HCEC 1CT (cell line): ENCODE data around the gene AAGAB.
"Not testable (repeated sequence)": the region's sequence is repeated elsewhere in the genome, so short reads cannot be mapped to it uniquely, and the experiment has no call there.

Source experiments
- DNase-seq: peaks from one replicate; pipeline ENCODE4 v3.0.0-alpha.2; 2017

AAGAB gene

DNA sequence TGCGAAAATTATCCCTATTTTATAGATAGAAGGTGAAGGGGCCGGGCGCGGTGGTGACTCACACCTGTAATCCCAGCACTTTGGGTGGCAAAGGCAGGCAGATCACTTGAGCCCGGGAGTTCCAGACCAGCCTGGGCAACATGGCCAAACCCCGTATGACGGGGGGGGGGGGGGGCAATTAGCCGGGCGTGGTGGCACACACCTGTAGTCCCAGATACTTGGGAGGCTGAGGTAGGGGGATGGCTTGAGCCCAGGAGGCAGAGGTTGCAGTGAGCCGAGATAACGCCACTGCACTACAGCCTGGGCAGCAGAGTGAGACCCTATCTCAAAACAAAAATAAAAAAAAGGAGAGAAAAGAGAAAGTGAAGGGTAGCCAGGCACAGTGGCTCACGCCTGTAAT, 1.4 kb downstream of the AAGAB start:
- DNase-seq, result no peak

- no peak for DNase-seq
Measured at GRCh38 chr15:67251318-67251717, 3.1 kb downstream of the AAGAB start.

DNA sequence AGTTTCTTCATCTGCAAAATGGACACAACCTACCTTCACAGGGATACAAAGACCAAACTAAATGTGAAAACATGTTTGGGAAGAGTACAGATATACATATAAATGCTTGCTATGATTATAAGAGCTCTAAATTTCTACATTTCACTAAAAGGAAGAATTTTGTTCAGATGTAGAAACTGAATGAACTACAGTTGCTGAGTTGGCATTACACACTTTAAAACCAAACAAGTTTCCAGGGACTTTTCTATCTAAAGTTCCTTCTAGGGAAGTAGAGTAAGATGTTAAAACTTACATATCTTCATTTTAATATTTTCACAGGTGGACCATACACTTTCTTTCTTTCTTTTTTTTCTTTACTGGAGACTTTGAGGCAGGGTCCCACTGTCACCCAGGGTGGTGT, 4.6 kb downstream of the AAGAB start:
- no peak for DNase-seq

GRCh38 chr15:67248011-67248505, 6.4 kb downstream of the AAGAB start:
- peak; percentile 41 for DNase-seq

- DNase-seq, result not testable (repeated sequence)
Measured at GRCh38 chr15:67246606-67247005, 7.9 kb downstream of the AAGAB start.

DNA sequence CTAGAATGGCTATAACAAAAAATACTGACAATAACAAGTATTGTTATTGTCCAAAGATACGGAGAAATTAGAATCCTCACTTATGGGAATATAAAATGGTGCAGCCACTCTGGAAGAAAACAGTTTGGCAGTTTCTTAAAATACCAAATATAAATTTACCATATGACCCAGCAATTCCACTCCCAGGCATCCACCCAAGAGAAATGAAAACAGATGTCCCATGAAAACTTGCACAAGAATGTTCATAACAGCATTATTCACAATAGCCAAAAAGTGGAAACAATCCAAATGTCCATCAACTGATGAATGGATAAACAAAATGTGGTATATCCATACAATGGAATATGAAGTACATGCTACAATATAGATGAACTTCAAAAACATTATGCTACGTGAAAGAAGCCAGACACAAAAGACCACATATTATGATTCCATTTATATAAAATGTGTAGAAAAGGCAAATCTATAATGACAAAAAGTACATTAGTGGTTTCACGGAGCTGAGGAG, 9.4 kb downstream of the AAGAB start:
- DNase-seq, result peak; percentile 52

GRCh38 chr15:67242708-67243111, 11.8 kb downstream of the AAGAB start:
- DNase-seq, result no peak

DNA sequence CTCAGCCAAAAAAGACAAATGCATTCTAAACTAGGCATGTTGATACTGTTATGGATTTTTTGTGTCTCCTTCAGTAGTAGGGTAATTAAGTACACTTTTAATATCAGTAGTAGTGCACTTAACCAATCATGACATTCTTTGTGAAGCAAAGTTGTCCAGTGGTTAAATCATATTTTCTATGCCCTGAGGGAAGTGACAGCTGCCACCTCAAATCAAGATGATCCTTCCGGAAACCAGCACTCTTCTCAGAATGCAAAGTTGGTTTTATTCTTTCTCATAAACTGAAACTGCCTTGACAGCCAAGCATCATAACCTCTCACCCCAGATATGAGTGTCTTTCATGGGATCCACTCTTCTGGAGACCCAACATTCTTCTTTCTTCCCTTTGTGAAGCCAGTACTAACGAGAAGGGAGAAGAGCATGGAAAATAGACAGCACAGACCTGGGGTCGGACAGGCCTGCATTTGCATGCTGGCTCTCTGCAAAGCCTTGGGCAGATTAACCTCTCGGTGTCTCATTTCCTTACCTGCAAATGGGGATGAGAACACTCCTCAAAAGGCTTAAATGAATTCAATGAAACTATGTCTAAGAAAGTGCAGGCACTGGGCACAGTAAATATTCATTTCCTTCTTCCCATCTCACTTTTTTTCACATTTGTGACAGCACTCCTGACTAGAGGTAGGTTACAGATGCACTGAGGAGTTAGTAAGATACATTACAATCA, 13.2 kb downstream of the AAGAB start:
- no peak for DNase-seq

GRCh38 chr15:67240235-67241131, 14.0 kb downstream of the AAGAB start:
- no peak for DNase-seq

DNA sequence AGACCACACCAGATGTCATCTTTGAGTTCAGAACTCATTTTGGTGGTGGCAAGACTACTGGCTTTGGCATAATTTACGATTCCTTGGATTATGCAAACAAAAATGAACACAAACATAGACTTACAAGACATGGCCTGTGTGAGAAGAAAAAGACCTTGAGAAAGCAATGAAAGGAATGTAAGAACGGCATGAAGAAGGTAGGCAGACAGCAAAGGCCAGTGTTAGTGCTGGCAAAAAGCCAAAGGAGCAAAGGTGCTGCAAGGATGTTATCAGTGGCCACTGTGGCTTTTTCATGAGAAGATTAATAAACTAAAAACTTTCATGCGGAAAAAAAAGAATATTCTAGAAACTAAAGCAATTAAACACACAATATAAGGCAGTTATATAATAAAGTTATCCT, 21.9 kb downstream of the AAGAB start:
- DNase-seq, result no peak

DNA sequence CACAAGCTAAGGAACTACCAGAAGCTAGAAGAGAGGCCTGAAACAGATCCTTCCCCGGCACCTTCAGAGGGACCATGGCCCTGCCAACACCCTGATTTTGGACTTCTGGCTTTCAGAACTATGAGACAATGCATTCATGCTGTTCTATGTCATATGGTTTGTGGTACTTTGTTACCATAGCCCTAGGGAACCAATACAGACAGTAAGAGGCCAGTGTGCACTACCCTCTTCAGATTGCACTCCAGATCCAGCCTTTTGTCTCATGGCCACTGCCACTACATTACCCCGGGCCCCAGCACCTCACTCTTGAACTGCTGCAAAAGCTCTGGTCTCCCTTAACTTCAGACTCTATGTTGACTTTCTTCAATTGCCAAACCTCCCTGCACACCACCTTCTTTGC, 24.0 kb downstream of the AAGAB start:
- DNase-seq, result no peak

GRCh38 chr15:67228286-67228685, 26.2 kb downstream of the AAGAB start:
- DNase-seq, result no peak

- no peak for DNase-seq
Measured at GRCh38 chr15:67227846-67228245, 26.6 kb downstream of the AAGAB start.

- DNase-seq, result no peak
Measured at GRCh38 chr15:67227431-67227830, 27.0 kb downstream of the AAGAB start.

DNA sequence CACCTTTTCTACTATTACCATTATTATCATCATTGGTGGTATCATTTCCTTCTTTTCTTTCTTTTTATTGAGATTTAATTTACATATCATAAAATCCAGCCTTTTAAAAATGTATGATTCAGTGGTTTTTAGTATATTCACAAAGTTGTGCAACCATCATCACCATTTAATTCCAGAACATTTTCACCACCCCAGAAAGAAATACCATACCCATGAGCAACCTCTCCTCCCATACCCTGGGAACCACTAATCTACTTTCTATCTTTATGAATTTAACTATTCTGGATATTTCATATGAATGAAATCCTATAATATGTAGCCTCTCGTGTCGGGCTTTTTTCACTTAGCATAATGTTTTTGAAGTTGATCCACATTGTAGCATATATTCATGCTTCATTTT, 29.1 kb downstream of the AAGAB start:
- peak; percentile 81 for DNase-seq

DNA sequence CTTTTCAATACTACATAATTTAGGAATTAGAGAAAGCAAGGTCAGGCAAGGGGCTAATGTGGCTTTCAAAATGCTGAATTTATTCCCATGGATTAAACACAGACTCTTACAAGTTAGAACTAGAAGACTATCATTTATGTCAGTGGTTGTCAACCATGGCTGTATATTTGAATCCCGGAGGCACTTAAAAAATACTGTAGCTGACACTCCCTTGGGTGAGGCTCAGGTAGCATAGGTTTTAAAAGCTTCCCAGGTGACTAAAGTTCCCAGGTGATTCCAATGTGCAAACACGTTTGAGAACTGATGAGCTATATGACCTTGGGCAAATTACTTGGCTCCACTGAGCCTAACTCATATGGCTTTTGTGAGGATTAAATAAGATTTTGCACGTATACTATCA, 29.6 kb downstream of the AAGAB start:
- DNase-seq, result no peak

- DNase-seq, result no peak
Measured at GRCh38 chr15:67219288-67219687, 35.2 kb downstream of the AAGAB start.

DNA sequence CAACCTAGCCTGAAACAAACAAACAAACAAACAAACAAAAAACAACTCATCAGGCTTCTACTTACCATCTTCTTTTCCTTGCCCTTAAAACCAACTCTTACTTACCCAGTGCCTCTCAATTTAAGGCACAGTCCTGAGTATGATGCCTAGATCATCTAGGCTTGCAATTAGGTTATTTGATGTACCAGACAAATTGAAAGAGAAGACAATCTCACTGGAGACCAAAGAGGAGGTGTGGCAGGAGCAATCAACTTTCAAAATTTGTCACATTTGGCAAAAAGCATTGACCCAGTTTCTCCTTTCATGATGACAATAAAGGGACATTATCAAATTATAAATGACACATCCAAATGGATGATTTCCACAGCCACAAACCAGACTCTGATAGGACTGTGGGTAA, 36.0 kb downstream of the AAGAB start:
- no peak for DNase-seq

GRCh38 chr15:67216859-67217258, 37.6 kb downstream of the AAGAB start:
- no peak for DNase-seq

GRCh38 chr15:67215102-67215501, 39.4 kb downstream of the AAGAB start:
- DNase-seq, result no peak

- DNase-seq, result no peak
Measured at GRCh38 chr15:67212684-67213367, 41.6 kb downstream of the AAGAB start.

DNA sequence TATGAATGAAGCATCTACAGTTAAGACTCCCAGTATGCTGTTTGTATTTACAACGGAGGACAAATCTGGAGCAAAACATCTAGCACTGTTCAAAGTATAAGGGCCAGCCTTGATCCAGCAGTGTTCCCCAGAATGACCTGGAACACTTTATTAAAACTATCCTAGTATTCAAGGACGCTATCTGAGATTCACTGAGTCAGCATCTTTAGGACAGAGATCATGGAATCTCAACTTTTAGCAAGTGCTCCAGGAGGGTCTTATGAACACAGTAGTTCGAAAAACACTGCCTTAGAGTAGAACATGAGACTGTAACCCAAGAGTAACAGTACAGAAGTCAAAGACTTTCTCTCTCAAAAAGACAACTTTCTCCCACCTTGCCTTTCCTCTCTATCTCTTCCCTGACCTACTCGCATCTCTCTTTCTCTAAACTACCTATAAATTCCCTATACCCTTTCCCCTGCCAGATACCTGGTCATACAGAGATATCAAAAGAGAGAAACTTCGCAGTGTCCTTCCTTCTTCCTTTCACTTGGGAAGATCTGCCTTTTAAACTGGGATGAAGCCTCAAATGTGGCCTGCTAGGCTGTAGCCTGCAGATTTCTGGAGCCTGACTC, 43.8 kb downstream of the AAGAB start:
- DNase-seq, result no peak

GRCh38 chr15:67208396-67208795, 46.1 kb downstream of the AAGAB start:
- no peak for DNase-seq
